B cell (primary cell): Measurements from ENCODE around the gene TBC1D20. TPM values are rescaled to one million over a fixed set of nuclear protein-coding genes. Genes with fewer than 3 reads are reported as not detected.

ENCODE experiments used
- ATAC-seq: fragments of 200-7000 bp; cut with Tn5 transposase; one replicate; pipeline ENCODE4 v1.10.0; 2021; ENCODE audit warnings: low read depth, mild to moderate bottlenecking, moderate number of reproducible peaks, moderate library complexity
- CTCF ChIA-PET: fragments of 350-600 bp; sonication (Branson Sonifier 250); formaldehyde crosslinking; loops from one replicate; lab custom pipeline; 2021; ENCODE audit warnings: antibody characterized with exemption, inconsistent platforms; lab: Charles Lee
- POLR2A ChIA-PET: fragments of 350-600 bp; sonication (Branson Sonifier 250); formaldehyde crosslinking; loops from one replicate; lab custom pipeline; 2021; ENCODE audit warnings: antibody characterized with exemption; lab: Charles Lee
- DNase-seq: peaks from one replicate; pipeline ENCODE4 v3.0.0; 2013
- H2AFZ ChIP-seq: 2 replicates; pipeline ENCODE4 v1.6.1; 2012; ENCODE audit warnings: mild to moderate bottlenecking, low read depth, low read length; ENCODE audit not compliant: insufficient read depth, poor library complexity, severe bottlenecking
- H3K27ac ChIP-seq, 2 donors: 1 replicate in 1 of 2; 2 replicates in 1 of 2; pipeline ENCODE4 v1.5.1; 2012 to 2013; ENCODE audit warnings: low read length in 2 of 2, mild to moderate bottlenecking in 2 of 2, moderate library complexity in 1 of 2
- H3K27me3 ChIP-seq, 4 experiments: fragments of 200-600 bp in 1 of 4; sonication (generic) in 1 of 4; replicated peaks in 1 of 4; 1 replicate in 2 of 4; 2 replicates in 2 of 4; pipeline versions ENCODE4 v1.6.1 to v1.7.0; 2013 to 2016; ENCODE audit warnings: low read length in 3 of 4, mild to moderate bottlenecking in 2 of 4, mixed read lengths in 1 of 4, moderate library complexity in 1 of 4; ENCODE audit not compliant: insufficient read depth in 4 of 4, control insufficient read depth in 3 of 4; ENCODE audit errors: control extremely low read depth in 1 of 4
- H3K36me3 ChIP-seq, 2 experiments: replicated peaks in 1 of 2; 1 replicate in 1 of 2; 2 replicates in 1 of 2; pipeline versions ENCODE4 v1.6.1 to v1.7.1; 2013; ENCODE audit warnings: low read length in 1 of 2; ENCODE audit not compliant: insufficient read depth in 2 of 2, control insufficient read depth in 1 of 2; ENCODE audit errors: control extremely low read depth in 1 of 2, extremely low read depth in 1 of 2
- H3K4me1 ChIP-seq, 2 donors: fragments of 200-600 bp in 1 of 2; sonication (generic) in 1 of 2; 1 replicate in 1 of 2; 2 replicates in 1 of 2; pipeline versions ENCODE4 v1.5.1 to v1.6.1; 2013 to 2017; ENCODE audit warnings: low read length in 2 of 2; ENCODE audit not compliant: control insufficient read depth in 2 of 2, insufficient read depth in 2 of 2
- H3K4me2 ChIP-seq: replicated peaks from 2 replicates; pipeline ENCODE3; 2012; ENCODE audit warnings: mild to moderate bottlenecking, low read depth, low read length; ENCODE audit not compliant: poor library complexity, severe bottlenecking
- H3K4me3 ChIP-seq, 5 experiments: fragments of 200-600 bp in 1 of 5; sonication (generic) in 1 of 5; 1 replicate in 3 of 5; 2 replicates in 2 of 5; pipeline versions ENCODE4 v1.5.1 to v1.7.0; 2011 to 2016; ENCODE audit warnings: low read length in 4 of 5, mild to moderate bottlenecking in 4 of 5, low read depth in 2 of 5, control low read depth in 1 of 5, moderate library complexity in 1 of 5; ENCODE audit not compliant: insufficient read depth in 1 of 5; ENCODE audit errors: control extremely low read depth in 1 of 5, extremely low read depth in 1 of 5
- H3K79me2 ChIP-seq: fragments of 200-600 bp; sonication (generic); one replicate; pipeline ENCODE4 v1.6.0; 2016; ENCODE audit warnings: low read length; ENCODE audit not compliant: control insufficient read depth, insufficient read depth
- H3K9ac ChIP-seq: fragments of 200-600 bp; sonication (generic); 2 replicates; pipeline ENCODE4 v1.6.1; 2017; ENCODE audit warnings: mild to moderate bottlenecking, low read length, moderate library complexity
- H3K9me3 ChIP-seq, 3 donors: one replicate each; pipeline versions ENCODE4 v1.6.1 to v1.7.1; 2013; ENCODE audit warnings: low read length in 2 of 3; ENCODE audit not compliant: control insufficient read depth in 2 of 3, insufficient read depth in 1 of 3; ENCODE audit errors: control extremely low read depth in 1 of 3
- H4K20me1 ChIP-seq: 2 replicates; pipeline ENCODE4 v1.6.0; 2012; ENCODE audit warnings: mild to moderate bottlenecking, low read length; ENCODE audit not compliant: insufficient read depth, control insufficient read depth, poor library complexity, severe bottlenecking
- H3K27ac Mint-ChIP-seq: one replicate; pipeline ENCODE4 v1.8.0; 2021; ENCODE audit warnings: mixed read lengths
- H3K27me3 Mint-ChIP-seq: one replicate; pipeline ENCODE4 v1.8.0; 2021; ENCODE audit warnings: mixed read lengths
- H3K4me1 Mint-ChIP-seq: one replicate; pipeline ENCODE4 v1.8.0; 2021; ENCODE audit warnings: mixed read lengths
- H3K4me3 Mint-ChIP-seq: one replicate; pipeline ENCODE4 v1.8.0; 2021; ENCODE audit warnings: mixed read lengths
- H3K9me3 Mint-ChIP-seq: one replicate; pipeline ENCODE4 v1.8.0; 2022; ENCODE audit warnings: mixed read lengths; ENCODE audit not compliant: insufficient read depth
- EZH2 ChIP-seq: IDR thresholded peaks from 2 replicates; pipeline ENCODE4 v1.6.1; 2012; ENCODE audit warnings: borderline replicate concordance, low read depth, mild to moderate bottlenecking, moderate library complexity, low read length; ENCODE audit not compliant: insufficient read depth, poor library complexity, severe bottlenecking
- WGBS: methylation state at CpG from one replicate; pipeline ENCODE4 v1.1.5; 2013; ENCODE audit warnings: missing lambda C conversion rate; ENCODE audit not compliant: insufficient coverage; 5-methylcytosine and 5-hydroxymethylcytosine counted together
- intact Hi-C: fragments of 100-400 bp; cut with micrococcal nuclease; formaldehyde crosslinking; loops from one replicate; pipeline ENCODE4 v1.10.0; 2022
- polyA plus RNA-seq: library from polyadenylated mRNA; depleted of rRNA; stranded (reverse); fragments of >200 nt; gene quantifications from 2 replicates; pipeline ENCODE4 v1.2.3, GENCODE V29; 2012
- total RNA-seq, 2 donors: library from RNA; stranded (reverse); fragments of 120-200 nt in 1 of 2; gene quantifications; 1 replicate in 1 of 2; 2 replicates in 1 of 2; pipeline versions ENCODE4 v1.2.3 to v1.2.4, GENCODE V29; 2013 to 2022
- TF ChIP-seq, protein P1 (sequence below): fragments of 200-600 bp; IDR thresholded peaks from one replicate; pipeline ENCODE4 v1.8.0; 2022; ENCODE audit warnings: antibody characterized with exemption, mild to moderate bottlenecking

TBC1D20 gene
- total and polyA plus RNA-seq, 2 donors (not counting 1 experiment from before 2014, with no cell fraction given): 31.7 to 40.0 TPM

GRCh38 chr20:475463-476357 lies 13.4 kb upstream of the TBC1D20 start:
- H3K9me3 ChIP-seq: no peaks in the 10 kb centered on the region
- ATAC-seq: no peak
- no peak overlapping the region for H3K4me3 Mint-ChIP-seq
- H3K4me1 Mint-ChIP-seq: peaks cover 9% of the 10 kb centered on the region
- WGBS: 100% methylated on average over 2 of the region's 6 CpGs
- H3K36me3 ChIP-seq: peaks cover 0 to 6% of the 10 kb centered on the region in 2 experiments
- no peak for TF ChIP-seq EZH2
- TF ChIP-seq, protein P1, sequence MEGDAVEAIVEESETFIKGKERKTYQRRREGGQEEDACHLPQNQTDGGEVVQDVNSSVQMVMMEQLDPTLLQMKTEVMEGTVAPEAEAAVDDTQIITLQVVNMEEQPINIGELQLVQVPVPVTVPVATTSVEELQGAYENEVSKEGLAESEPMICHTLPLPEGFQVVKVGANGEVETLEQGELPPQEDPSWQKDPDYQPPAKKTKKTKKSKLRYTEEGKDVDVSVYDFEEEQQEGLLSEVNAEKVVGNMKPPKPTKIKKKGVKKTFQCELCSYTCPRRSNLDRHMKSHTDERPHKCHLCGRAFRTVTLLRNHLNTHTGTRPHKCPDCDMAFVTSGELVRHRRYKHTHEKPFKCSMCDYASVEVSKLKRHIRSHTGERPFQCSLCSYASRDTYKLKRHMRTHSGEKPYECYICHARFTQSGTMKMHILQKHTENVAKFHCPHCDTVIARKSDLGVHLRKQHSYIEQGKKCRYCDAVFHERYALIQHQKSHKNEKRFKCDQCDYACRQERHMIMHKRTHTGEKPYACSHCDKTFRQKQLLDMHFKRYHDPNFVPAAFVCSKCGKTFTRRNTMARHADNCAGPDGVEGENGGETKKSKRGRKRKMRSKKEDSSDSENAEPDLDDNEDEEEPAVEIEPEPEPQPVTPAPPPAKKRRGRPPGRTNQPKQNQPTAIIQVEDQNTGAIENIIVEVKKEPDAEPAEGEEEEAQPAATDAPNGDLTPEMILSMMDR: no peak
- no peak overlapping the region for H2AFZ ChIP-seq
- H3K27me3 ChIP-seq: no peaks in the 10 kb centered on the region
- POLR2A ChIA-PET: interaction anchor here (1.0 kb wide), 1 partner anchor 121 kb away, joined by 4 read pairs; no protein-coding TSS in a partner anchor
- no peak for DNase-seq
- no peak overlapping the region for H3K4me2 ChIP-seq
- no peak overlapping the region for H3K9ac ChIP-seq
- H3K9me3 Mint-ChIP-seq: no peaks in the 10 kb centered on the region
- no peaks in the 10 kb centered on the region for H3K79me2 ChIP-seq
- H3K27ac Mint-ChIP-seq: no peak overlapping the region
- no peaks in the 10 kb centered on the region for H3K27me3 Mint-ChIP-seq
- H3K4me3 ChIP-seq: no peak overlapping the region
- CTCF ChIA-PET: interaction anchor here (1.0 to 10.0 kb wide), 5 partner anchors 13 to 122 kb away, joined by 3 to 169 read pairs (median 5); partner anchors contain the start of gene TBC1D20
- H3K4me1 ChIP-seq: peaks cover 0 to 8% of the 10 kb centered on the region in 2 donors
- intact Hi-C loops: no loop called here
- no peaks in the 10 kb centered on the region for H4K20me1 ChIP-seq
- no peak overlapping the region for H3K27ac ChIP-seq

DNA sequence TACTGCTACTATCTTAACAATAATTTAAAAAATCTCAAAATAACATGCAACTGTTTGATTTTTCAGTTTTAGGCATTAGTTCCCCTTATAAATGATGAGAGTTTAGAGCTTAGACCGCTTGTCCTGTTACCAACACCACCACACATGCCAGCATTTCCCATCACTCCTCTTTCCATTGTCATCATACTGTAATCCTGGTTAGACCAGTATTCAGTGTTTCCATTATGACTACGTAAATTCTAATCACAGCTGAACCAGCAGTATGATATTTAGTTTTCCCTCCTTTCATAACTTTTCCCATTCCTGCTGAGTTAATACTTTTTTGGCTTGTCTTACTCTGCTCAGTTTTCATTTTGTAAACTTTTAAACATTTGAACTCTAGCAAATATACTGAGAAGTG lies 12.2 kb upstream of the TBC1D20 start:
- H3K9me3 ChIP-seq: peaks cover 0 to 8% (median 0%) of the 10 kb centered on the region in 3 donors
- no peak overlapping the region for H3K27ac ChIP-seq
- no peaks in the 10 kb centered on the region for H3K9me3 Mint-ChIP-seq
- WGBS: 92% methylated on average over 2 of the region's 2 CpGs
- H3K79me2 ChIP-seq: no peaks in the 10 kb centered on the region
- DNase-seq: no peak
- no peaks in the 10 kb centered on the region for H4K20me1 ChIP-seq
- TF ChIP-seq, protein P1: no peak
- TF ChIP-seq EZH2: no peak
- H3K27ac Mint-ChIP-seq: no peak overlapping the region
- peaks cover 4% of the 10 kb centered on the region for H3K27me3 Mint-ChIP-seq
- peaks cover 9% of the 10 kb centered on the region for H3K4me1 Mint-ChIP-seq
- H3K4me3 Mint-ChIP-seq: no peak overlapping the region
- no peak overlapping the region for H3K4me3 ChIP-seq
- H3K9ac ChIP-seq: no peak overlapping the region
- H3K27me3 ChIP-seq: no peaks in the 10 kb centered on the region
- ATAC-seq: no peak
- H3K4me2 ChIP-seq: no peak overlapping the region
- POLR2A ChIA-PET: no interaction called here
- H3K36me3 ChIP-seq: peaks cover 0 to 6% of the 10 kb centered on the region in 2 experiments
- CTCF ChIA-PET: interaction anchor here (0.6 kb wide), 1 partner anchor 54 kb away, joined by 3 read pairs; no protein-coding TSS in a partner anchor
- intact Hi-C loops: no loop called here
- no peak overlapping the region for H2AFZ ChIP-seq
- peaks cover 0 to 8% of the 10 kb centered on the region in 2 donors for H3K4me1 ChIP-seq
